Prostate gland (tissue), 2 donors: ENCODE results near the gene CDK16.

ENCODE experiments used
- CTCF ChIP-seq, 4 experiments: fragments of 200-600 bp in 2 of 4; fragments of 450-650 bp in 2 of 4; sonication (generic) in 2 of 4; IDR thresholded peaks; 1 replicate in 3 of 4; 2 replicates in 1 of 4; pipeline ENCODE4 v1.5.1; 2016 to 2019; ENCODE audit warnings: antibody characterized with exemption in 4 of 4, mild to moderate bottlenecking in 2 of 4, moderate library complexity in 2 of 4
- POLR2AphosphoS5 ChIP-seq: sonication (generic); formaldehyde crosslinking; IDR thresholded peaks from one replicate; pipeline ENCODE4 v1.6.1; 2017; ENCODE audit warnings: antibody characterized with exemption

GRCh38 chrX:47226071-47226470, 7.6 kb downstream of the CDK16 start:
- TF ChIP-seq CTCF (IDR thresholded peaks at IDR 0.05) (no peak), POLR2AphosphoS5 (no peak)
